DND-41 (cell line): ENCODE measurements around the gene SOCS4.

Experiments used
- ATAC-seq: fragments of 200-7000 bp; cut with Tn5 transposase; 3 replicates; pipeline ENCODE4 v1.9.1; 2021; ENCODE audit warnings: low read depth; ENCODE audit not compliant: insufficient read depth
- DNase-seq: peaks from one replicate; pipeline ENCODE4 v3.0.0-alpha.2; 2020
- H2AFZ ChIP-seq: 2 replicates; pipeline ENCODE4 v1.6.0; 2012; ENCODE audit warnings: low read depth, low read length
- H3K27ac ChIP-seq: 2 replicates; pipeline ENCODE4 v1.5.1; 2012; ENCODE audit warnings: low read length, inconsistent platforms
- H3K27me3 ChIP-seq: fragments of 200-600 bp; sonication (generic); 2 replicates; pipeline ENCODE4 v1.6.0; 2012; ENCODE audit warnings: low read length, mild to moderate bottlenecking, inconsistent platforms; ENCODE audit not compliant: insufficient read depth, poor library complexity
- H3K36me3 ChIP-seq: 2 replicates; pipeline ENCODE4 v1.5.1; 2012; ENCODE audit warnings: low read length, inconsistent platforms; ENCODE audit not compliant: insufficient read depth
- H3K4me1 ChIP-seq: 2 replicates; pipeline ENCODE4 v1.5.1; 2012; ENCODE audit warnings: mild to moderate bottlenecking, low read length; ENCODE audit not compliant: insufficient read depth
- H3K4me2 ChIP-seq: 2 replicates; pipeline ENCODE4 v1.6.0; 2012; ENCODE audit warnings: mild to moderate bottlenecking, moderate library complexity, low read length, inconsistent platforms; ENCODE audit not compliant: insufficient read depth
- H3K4me3 ChIP-seq, 2 experiments: fragments of 200-600 bp in 1 of 2; shearing (Covaris generic) in 1 of 2; 2 replicates each; pipeline ENCODE4 v1.5.1; 2012 to 2016; ENCODE audit warnings: inconsistent platforms in 2 of 2, low read length in 2 of 2, mild to moderate bottlenecking in 2 of 2, low read depth in 1 of 2, moderate library complexity in 1 of 2
- H3K79me2 ChIP-seq: 2 replicates; pipeline ENCODE4 v1.6.0; 2012; ENCODE audit warnings: low read length, inconsistent platforms; ENCODE audit not compliant: insufficient read depth
- H3K9ac ChIP-seq: 2 replicates; pipeline ENCODE4 v1.6.0; 2012; ENCODE audit warnings: low read depth, mild to moderate bottlenecking, inconsistent platforms, low read length, moderate library complexity
- H3K9me3 ChIP-seq: 2 replicates; pipeline ENCODE4 v1.5.1; 2012; ENCODE audit warnings: low read length, moderate library complexity, mild to moderate bottlenecking, inconsistent platforms; ENCODE audit not compliant: insufficient read depth, severe bottlenecking
- H4K20me1 ChIP-seq: 2 replicates; pipeline ENCODE4 v1.6.0; 2012; ENCODE audit warnings: low read length; ENCODE audit not compliant: insufficient read depth
- CTCF ChIP-seq: IDR thresholded peaks from 2 replicates; pipeline ENCODE4 v1.5.1; 2012; ENCODE audit warnings: borderline replicate concordance, low read length, moderate library complexity, mild to moderate bottlenecking; ENCODE audit not compliant: poor library complexity, severe bottlenecking; ENCODE audit errors: extremely low read depth
- EZH2 ChIP-seq: IDR thresholded peaks from 3 replicates; pipeline ENCODE4 v1.6.1; 2012; ENCODE audit warnings: borderline replicate concordance, low read depth, mild to moderate bottlenecking, moderate library complexity, low read length, inconsistent platforms; ENCODE audit not compliant: severe bottlenecking

Gene SOCS4

GRCh38 chr14:54985156-54985555 lies 41.9 kb upstream of the SOCS4 start:
- no peaks in the 10 kb centered on the region for H3K79me2 ChIP-seq
- no peak for DNase-seq
- H3K9me3 ChIP-seq, result no peaks in the 10 kb centered on the region
- TF ChIP-seq CTCF (no peak), EZH2 (no peak)
- no peak overlapping the region for H3K27ac ChIP-seq
- no peaks in the 10 kb centered on the region for H3K4me1 ChIP-seq
- H4K20me1 ChIP-seq, result no peaks in the 10 kb centered on the region
- H3K36me3 ChIP-seq, result peaks cover 78% of the 10 kb centered on the region
- no peak overlapping the region for H3K4me3 ChIP-seq
- no peak overlapping the region for H2AFZ ChIP-seq
- H3K4me2 ChIP-seq, result no peak overlapping the region
- H3K27me3 ChIP-seq, result no peaks in the 10 kb centered on the region
- H3K9ac ChIP-seq, result no peak overlapping the region
- ATAC-seq, result no peak

- no peak for ATAC-seq
- no peak overlapping the region for H3K4me3 ChIP-seq
- no peaks in the 10 kb centered on the region for H4K20me1 ChIP-seq
- H3K79me2 ChIP-seq, result no peaks in the 10 kb centered on the region
- H3K27ac ChIP-seq, result no peak overlapping the region
- TF ChIP-seq CTCF (no peak), EZH2 (no peak)
- no peaks in the 10 kb centered on the region for H3K4me1 ChIP-seq
- H3K36me3 ChIP-seq, result peaks cover 80% of the 10 kb centered on the region
- no peak overlapping the region for H2AFZ ChIP-seq
- H3K9ac ChIP-seq, result no peak overlapping the region
- H3K9me3 ChIP-seq, result no peaks in the 10 kb centered on the region
- no peak for DNase-seq
- H3K27me3 ChIP-seq, result no peaks in the 10 kb centered on the region
- H3K4me2 ChIP-seq, result no peak overlapping the region
Observed at GRCh38 chr14:55000381-55000780, 26.7 kb upstream of the SOCS4 start.

- no peak for DNase-seq
- no peaks in the 10 kb centered on the region for H3K27me3 ChIP-seq
- no peak overlapping the region for H3K27ac ChIP-seq
- H3K4me2 ChIP-seq, result no peak overlapping the region
- peaks cover 85% of the 10 kb centered on the region for H3K36me3 ChIP-seq
- no peak overlapping the region for H3K4me3 ChIP-seq
- no peaks in the 10 kb centered on the region for H4K20me1 ChIP-seq
- no peak for ATAC-seq
- no peaks in the 10 kb centered on the region for H3K9me3 ChIP-seq
- TF ChIP-seq CTCF (no peak), EZH2 (no peak)
- H3K9ac ChIP-seq, result no peak overlapping the region
- H2AFZ ChIP-seq, result no peak overlapping the region
- H3K4me1 ChIP-seq, result no peaks in the 10 kb centered on the region
- H3K79me2 ChIP-seq, result no peaks in the 10 kb centered on the region
Observed at GRCh38 chr14:55005071-55005470, 22.0 kb upstream of the SOCS4 start.

GRCh38 chr14:55015006-55015405 lies 12.0 kb upstream of the SOCS4 start:
- no peak for ATAC-seq
- TF ChIP-seq EZH2, result no peak
- no peak for TF ChIP-seq CTCF
- H3K4me1 ChIP-seq, result no peaks in the 10 kb centered on the region

More at GRCh38 chr14:55015006-55015405, 12.0 kb upstream of the SOCS4 start:
- peaks cover 61% of the 10 kb centered on the region for H3K36me3 ChIP-seq
- no peak overlapping the region for H3K9ac ChIP-seq
- peaks cover 22% of the 10 kb centered on the region; the same call in 1 of the 2 replicates for H4K20me1 ChIP-seq
- H3K9me3 ChIP-seq, result no peaks in the 10 kb centered on the region
- no peak for DNase-seq
- no peak overlapping the region for H3K27ac ChIP-seq
- no peak overlapping the region for H3K4me3 ChIP-seq
- H3K4me2 ChIP-seq, result no peak overlapping the region
- no peaks in the 10 kb centered on the region for H3K27me3 ChIP-seq
- H2AFZ ChIP-seq, result no peak overlapping the region
- peaks cover 75% of the 10 kb centered on the region for H3K79me2 ChIP-seq
